ENCODE data around the gene SLC38A9.
A peak's percentile ranks its signal among the peaks of the same experiment; 100 is the strongest.
"Not testable (repeated sequence)": the region's sequence is repeated elsewhere in the genome, so short reads cannot be mapped to it uniquely, and the experiment has no call there.

Gene SLC38A9

GRCh38 chr5:55732585-55732984 is 20.5 kb upstream of the SLC38A9 start:
- Histone ChIP-seq H3K27me3 (ENCODE audit: control insufficient read depth, insufficient read depth, low read length) (no peaks in the 10 kb centered on the region), H3K36me3 (ENCODE audit: control insufficient read depth, insufficient read depth, low read length) (no peaks in the 10 kb centered on the region), H3K27ac (ENCODE audit: low read depth, low read length) (no peak overlapping the region), H3K9ac (ENCODE audit: low read depth, low read length) (no peak overlapping the region), H3K4me3 (ENCODE audit: low read depth, low read length) (no peak overlapping the region), H3K9me3 (ENCODE audit: control insufficient read depth, insufficient read depth, low read length) (no peaks in the 10 kb centered on the region), H3K4me1 (ENCODE audit: control insufficient read depth, insufficient read depth, low read length) (no peaks in the 10 kb centered on the region)

GRCh38 chr5:55731848-55732247 is 19.7 kb upstream of the SLC38A9 start:
- H3K36me3 ChIP-seq (ENCODE audit: control insufficient read depth, insufficient read depth, low read length), result no peaks in the 10 kb centered on the region
- no peaks in the 10 kb centered on the region for H3K4me1 ChIP-seq (ENCODE audit: control insufficient read depth, insufficient read depth, low read length)
- H3K4me3 ChIP-seq (ENCODE audit: low read depth, low read length), result no peak overlapping the region
- H3K9ac ChIP-seq (ENCODE audit: low read depth, low read length), result no peak overlapping the region
- H3K27ac ChIP-seq (ENCODE audit: low read depth, low read length), result no peak overlapping the region
- no peaks in the 10 kb centered on the region for H3K9me3 ChIP-seq (ENCODE audit: control insufficient read depth, insufficient read depth, low read length)
- H3K27me3 ChIP-seq (ENCODE audit: control insufficient read depth, insufficient read depth, low read length), result no peaks in the 10 kb centered on the region

- no peaks in the 10 kb centered on the region for H3K27me3 ChIP-seq (ENCODE audit: control insufficient read depth, insufficient read depth, low read length)
- H3K4me1 ChIP-seq (ENCODE audit: control insufficient read depth, insufficient read depth, low read length), result no peaks in the 10 kb centered on the region
- H3K4me3 ChIP-seq (ENCODE audit: low read depth, low read length), result no peak overlapping the region
- no peaks in the 10 kb centered on the region for H3K9me3 ChIP-seq (ENCODE audit: control insufficient read depth, insufficient read depth, low read length)
- H3K27ac ChIP-seq (ENCODE audit: low read depth, low read length), result no peak overlapping the region
- H3K9ac ChIP-seq (ENCODE audit: low read depth, low read length), result no peak overlapping the region
- H3K36me3 ChIP-seq (ENCODE audit: control insufficient read depth, insufficient read depth, low read length), result no peaks in the 10 kb centered on the region
These were observed 12.2 kb upstream of the SLC38A9 start for GRCh38 chr5:55724281-55724680.

- Histone ChIP-seq H3K27me3 (ENCODE audit: control insufficient read depth, insufficient read depth, low read length) (no peaks in the 10 kb centered on the region), H3K9me3 (ENCODE audit: control insufficient read depth, insufficient read depth, low read length) (no peaks in the 10 kb centered on the region), H3K27ac (ENCODE audit: low read depth, low read length) (no peak overlapping the region)
These were observed 8.1 kb upstream of the SLC38A9 start for GRCh38 chr5:55720188-55720703.

GRCh38 chr5:55719026-55719425 is 6.9 kb upstream of the SLC38A9 start:
- H3K9ac ChIP-seq (ENCODE audit: low read depth, low read length); H3K27ac ChIP-seq (ENCODE audit: low read depth, low read length); H3K4me1 ChIP-seq (ENCODE audit: control insufficient read depth, insufficient read depth, low read length); H3K9me3 ChIP-seq (ENCODE audit: control insufficient read depth, insufficient read depth, low read length); H3K4me3 ChIP-seq (ENCODE audit: low read depth, low read length); H3K27me3 ChIP-seq (ENCODE audit: control insufficient read depth, insufficient read depth, low read length); H3K36me3 ChIP-seq (ENCODE audit: control insufficient read depth, insufficient read depth, low read length): not testable (repeated sequence)

More at GRCh38 chr5:55720188-55720703, 8.1 kb upstream of the SLC38A9 start:
- H3K9ac ChIP-seq (ENCODE audit: low read depth, low read length), result no peak overlapping the region
- no peaks in the 10 kb centered on the region for H3K36me3 ChIP-seq (ENCODE audit: control insufficient read depth, insufficient read depth, low read length)
- no peaks in the 10 kb centered on the region for H3K4me1 ChIP-seq (ENCODE audit: control insufficient read depth, insufficient read depth, low read length)
- H3K4me3 ChIP-seq (ENCODE audit: low read depth, low read length), result no peak overlapping the region

GRCh38 chr5:55715519-55716078 is 3.5 kb upstream of the SLC38A9 start:
- H3K27me3 ChIP-seq (ENCODE audit: control insufficient read depth, insufficient read depth, low read length), result no peaks in the 10 kb centered on the region

GRCh38 chr5:55714749-55715148 is 2.6 kb upstream of the SLC38A9 start:
- H3K27ac ChIP-seq (ENCODE audit: low read depth, low read length), result no peak overlapping the region
- no peaks in the 10 kb centered on the region for H3K36me3 ChIP-seq (ENCODE audit: control insufficient read depth, insufficient read depth, low read length)
- H3K9me3 ChIP-seq (ENCODE audit: control insufficient read depth, insufficient read depth, low read length), result no peaks in the 10 kb centered on the region
- peaks cover 8% of the 10 kb centered on the region; the same call in 1 of the 2 replicates for H3K4me1 ChIP-seq (ENCODE audit: control insufficient read depth, insufficient read depth, low read length)
- no peak overlapping the region for H3K4me3 ChIP-seq (ENCODE audit: low read depth, low read length)
- no peak overlapping the region for H3K9ac ChIP-seq (ENCODE audit: low read depth, low read length)
- H3K27me3 ChIP-seq (ENCODE audit: control insufficient read depth, insufficient read depth, low read length), result no peaks in the 10 kb centered on the region

More at GRCh38 chr5:55715519-55716078, 3.5 kb upstream of the SLC38A9 start:
- Histone ChIP-seq H3K36me3 (ENCODE audit: control insufficient read depth, insufficient read depth, low read length) (no peaks in the 10 kb centered on the region), H3K4me3 (ENCODE audit: low read depth, low read length) (no peak overlapping the region), H3K9ac (ENCODE audit: low read depth, low read length) (no peak overlapping the region), H3K9me3 (ENCODE audit: control insufficient read depth, insufficient read depth, low read length) (no peaks in the 10 kb centered on the region), H3K4me1 (ENCODE audit: control insufficient read depth, insufficient read depth, low read length) (peaks cover 8% of the 10 kb centered on the region; the same call in 1 of the 2 replicates), H3K27ac (ENCODE audit: low read depth, low read length) (no peak overlapping the region)

- no peak overlapping the region for H3K9ac ChIP-seq (ENCODE audit: low read depth, low read length)
- H3K36me3 ChIP-seq (ENCODE audit: control insufficient read depth, insufficient read depth, low read length), result no peaks in the 10 kb centered on the region; the same call in 1 of the 2 replicates
- no peak overlapping the region for H3K27ac ChIP-seq (ENCODE audit: low read depth, low read length)
- peaks cover 8% of the 10 kb centered on the region; the same call in 1 of the 2 replicates for H3K4me1 ChIP-seq (ENCODE audit: control insufficient read depth, insufficient read depth, low read length)
- no peak overlapping the region for H3K4me3 ChIP-seq (ENCODE audit: low read depth, low read length)
- H3K9me3 ChIP-seq (ENCODE audit: control insufficient read depth, insufficient read depth, low read length), result no peaks in the 10 kb centered on the region
- no peaks in the 10 kb centered on the region for H3K27me3 ChIP-seq (ENCODE audit: control insufficient read depth, insufficient read depth, low read length)
These were observed 2.2 kb upstream of the SLC38A9 start for GRCh38 chr5:55714339-55714738.

GRCh38 chr5:55713871-55714270 is 1.7 kb upstream of the SLC38A9 start:
- H3K27me3 ChIP-seq (ENCODE audit: control insufficient read depth, insufficient read depth, low read length), result no peaks in the 10 kb centered on the region

GRCh38 chr5:55711507-55712022 is 559 bp downstream of the SLC38A9 start:
- no peaks in the 10 kb centered on the region for H3K27me3 ChIP-seq (ENCODE audit: control insufficient read depth, insufficient read depth, low read length)
- H3K27ac ChIP-seq (ENCODE audit: low read depth, low read length), result no peak overlapping the region
- peaks cover 18% of the 10 kb centered on the region for H3K36me3 ChIP-seq (ENCODE audit: control insufficient read depth, insufficient read depth, low read length)
- no peaks in the 10 kb centered on the region for H3K9me3 ChIP-seq (ENCODE audit: control insufficient read depth, insufficient read depth, low read length)
- peak overlapping the region; percentile 70 for H3K9ac ChIP-seq (ENCODE audit: low read depth, low read length)
- peak overlapping the region; percentile 93 for H3K4me3 ChIP-seq (ENCODE audit: low read depth, low read length)
- H3K4me1 ChIP-seq (ENCODE audit: control insufficient read depth, insufficient read depth, low read length), result peaks cover 8% of the 10 kb centered on the region; the same call in 1 of the 2 replicates

More at GRCh38 chr5:55713871-55714270, 1.7 kb upstream of the SLC38A9 start:
- H3K9ac ChIP-seq (ENCODE audit: low read depth, low read length), result no peak overlapping the region
- no peak overlapping the region for H3K4me3 ChIP-seq (ENCODE audit: low read depth, low read length)
- H3K4me1 ChIP-seq (ENCODE audit: control insufficient read depth, insufficient read depth, low read length), result peaks cover 8% of the 10 kb centered on the region; the same call in 1 of the 2 replicates
- peaks cover 4% of the 10 kb centered on the region; the same call in 1 of the 2 replicates for H3K36me3 ChIP-seq (ENCODE audit: control insufficient read depth, insufficient read depth, low read length)
- H3K27ac ChIP-seq (ENCODE audit: low read depth, low read length), result no peak overlapping the region
- H3K9me3 ChIP-seq (ENCODE audit: control insufficient read depth, insufficient read depth, low read length), result no peaks in the 10 kb centered on the region

- H3K4me1 ChIP-seq (ENCODE audit: control insufficient read depth, insufficient read depth, low read length), result peaks cover 8% of the 10 kb centered on the region; the same call in 1 of the 2 replicates
- no peaks in the 10 kb centered on the region for H3K9me3 ChIP-seq (ENCODE audit: control insufficient read depth, insufficient read depth, low read length)
- peaks cover 25% of the 10 kb centered on the region for H3K36me3 ChIP-seq (ENCODE audit: control insufficient read depth, insufficient read depth, low read length)
- H3K27ac ChIP-seq (ENCODE audit: low read depth, low read length), result no peak overlapping the region
- no peak overlapping the region for H3K9ac ChIP-seq (ENCODE audit: low read depth, low read length)
- no peaks in the 10 kb centered on the region for H3K27me3 ChIP-seq (ENCODE audit: control insufficient read depth, insufficient read depth, low read length)
- no peak overlapping the region for H3K4me3 ChIP-seq (ENCODE audit: low read depth, low read length)
These were observed 3.4 kb downstream of the SLC38A9 start for GRCh38 chr5:55708732-55709131.
